MV-4-11 (cell line): ENCODE data around the gene BACE2.
A peak's percentile ranks its signal among the peaks of the same experiment; 100 is the strongest.
"Not testable (repeated sequence)": the region's sequence is repeated elsewhere in the genome, so short reads cannot be mapped to it uniquely, and the experiment has no call there.

Source experiments
- DNase-seq: peaks from one replicate; lab custom pipeline; 2025; lab: John Stamatoyannopoulos, UW

BACE2 gene

GRCh38 chr21:41215856-41216408, 48.0 kb downstream of the BACE2 start:
- no peak for DNase-seq

DNA sequence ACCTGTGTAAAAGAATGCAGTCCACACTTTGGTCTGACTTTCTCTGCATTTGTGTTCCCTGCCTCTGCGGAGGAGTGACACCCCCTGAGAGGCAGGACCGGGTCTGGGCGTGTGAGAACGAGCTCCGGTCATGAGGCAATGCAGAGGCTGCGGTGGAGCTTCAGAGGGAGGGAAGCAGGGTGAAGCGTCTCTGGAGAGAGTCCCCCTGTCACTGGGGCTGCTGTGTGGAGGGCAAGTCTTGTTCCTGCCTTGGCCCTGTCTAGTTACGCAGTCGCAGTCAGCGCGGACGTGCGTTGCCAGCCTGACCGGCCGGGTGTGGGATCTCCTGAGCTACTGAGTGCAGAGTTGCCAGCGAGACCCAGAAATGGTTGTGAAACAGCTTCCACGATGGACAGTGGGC, 48.5 kb downstream of the BACE2 start:
- DNase-seq, result no peak

DNA sequence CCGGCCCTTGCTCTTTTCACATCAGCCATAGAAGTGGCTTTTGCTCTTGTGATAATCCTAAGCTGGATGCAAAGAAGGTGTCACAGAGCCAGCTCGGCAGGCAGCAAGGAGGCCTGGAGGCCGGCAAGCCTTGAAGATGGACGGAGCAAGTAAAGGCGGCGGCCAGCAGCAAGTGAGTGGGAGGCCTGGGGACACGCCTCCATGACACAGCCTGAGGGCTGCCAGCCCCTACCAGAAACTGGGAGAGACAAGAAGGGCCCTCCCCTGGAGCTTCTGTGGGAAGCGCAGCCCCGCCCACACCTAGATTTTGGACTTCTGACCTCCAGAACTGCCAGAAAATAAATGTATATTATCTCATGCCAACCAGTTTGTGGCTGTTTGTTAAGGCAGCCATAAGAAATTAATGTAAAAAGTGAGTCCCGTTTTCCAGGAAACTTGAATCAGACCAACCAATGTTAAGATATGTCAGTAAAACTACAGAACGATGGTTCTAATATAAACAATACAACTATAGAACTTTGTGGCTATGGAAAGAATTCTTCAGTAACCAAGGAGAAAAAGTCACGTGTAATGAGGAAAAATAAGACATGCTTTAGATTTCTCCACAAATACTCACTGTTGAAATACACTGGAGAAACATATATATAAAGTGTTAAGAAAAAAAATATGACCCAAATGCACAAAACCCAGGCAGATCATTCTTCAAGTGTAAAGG, 49.9 kb downstream of the BACE2 start:
- no peak for DNase-seq

- DNase-seq, result no peak
Observed at GRCh38 chr21:41219498-41220207, 51.7 kb downstream of the BACE2 start.

DNA sequence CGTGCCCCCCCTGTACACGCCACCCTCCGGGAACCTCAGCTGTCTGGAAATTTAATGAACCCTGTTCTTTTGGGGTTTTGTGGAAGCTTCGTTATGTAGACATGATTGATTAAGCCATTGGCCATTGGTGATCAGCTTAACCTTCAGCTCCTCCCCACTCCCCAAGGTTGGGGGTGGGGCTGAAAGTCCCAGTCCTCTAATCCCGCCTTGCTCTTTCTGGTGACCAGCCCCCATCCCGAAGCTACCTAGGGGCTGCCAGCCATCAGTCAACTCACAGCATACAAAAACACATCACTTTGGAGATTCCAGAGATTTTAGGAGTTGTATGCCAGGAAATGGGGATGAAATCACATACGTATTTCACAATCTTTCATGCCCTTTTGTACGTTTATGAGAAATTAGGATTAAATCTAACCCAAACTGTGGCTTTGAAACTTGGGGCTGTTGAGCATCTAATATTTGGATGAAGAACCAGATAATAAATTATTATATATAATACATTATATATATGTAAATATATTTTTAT, 52.3 kb downstream of the BACE2 start:
- no peak for DNase-seq

DNA sequence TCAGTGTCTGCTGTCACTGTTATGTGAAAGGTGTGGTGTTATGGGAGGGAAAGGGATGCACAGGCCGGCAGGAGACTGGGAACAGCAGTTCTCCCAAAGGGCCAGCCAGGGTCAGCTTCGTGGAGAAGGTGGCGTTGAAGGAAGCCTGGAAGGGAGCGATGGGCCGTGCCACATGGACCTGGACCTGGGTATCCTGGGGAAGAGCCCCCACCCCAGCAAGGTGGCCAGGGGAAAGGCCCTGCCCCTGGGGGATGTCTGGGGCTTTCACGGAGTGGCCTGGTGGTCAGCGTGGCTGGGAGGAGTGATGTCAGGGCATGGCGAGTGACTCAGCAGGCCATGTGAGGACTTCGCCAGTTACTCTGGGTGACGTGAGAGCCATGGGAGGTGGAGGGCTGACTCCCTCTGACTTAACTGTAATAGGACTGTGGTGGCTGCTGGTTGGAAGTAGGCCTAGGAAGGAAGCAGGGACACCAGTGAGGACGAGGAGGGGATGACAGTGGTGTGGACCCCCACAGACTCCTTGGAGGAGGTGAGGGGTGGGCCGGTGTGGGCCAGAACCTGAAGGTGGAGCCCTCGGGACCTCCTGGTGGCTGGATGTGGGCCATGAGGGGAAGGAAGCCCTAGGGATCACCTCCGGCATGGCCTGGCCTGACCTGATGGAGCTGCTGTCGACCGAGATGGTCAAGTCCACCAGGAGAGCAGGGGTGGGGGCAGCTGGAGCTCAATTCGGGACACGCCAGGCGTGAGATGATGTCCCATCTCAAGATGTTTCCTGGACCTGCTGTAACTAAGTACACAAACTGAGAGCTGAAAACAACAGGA, 54.5 kb downstream of the BACE2 start:
- no peak for DNase-seq

DNA sequence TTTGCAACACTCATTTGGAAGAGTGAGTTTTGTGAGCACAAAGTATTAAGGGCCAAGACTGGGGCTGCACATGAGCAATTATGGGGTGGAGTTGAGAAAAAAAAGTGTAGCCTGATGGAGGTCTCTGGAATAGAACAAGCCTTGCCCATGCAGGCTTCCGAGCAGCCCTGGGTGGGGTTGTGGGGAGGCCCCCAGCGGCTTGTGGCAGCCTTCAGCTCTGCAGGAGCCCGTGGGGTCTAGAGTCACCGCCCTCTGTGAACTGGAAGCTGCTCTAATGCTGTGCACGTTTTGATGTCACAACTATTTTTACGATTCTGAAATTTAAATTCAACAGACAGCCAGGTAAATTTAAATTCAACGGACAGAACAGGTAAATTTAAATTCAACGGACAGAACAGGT, 58.9 kb downstream of the BACE2 start:
- DNase-seq, result no peak

DNA sequence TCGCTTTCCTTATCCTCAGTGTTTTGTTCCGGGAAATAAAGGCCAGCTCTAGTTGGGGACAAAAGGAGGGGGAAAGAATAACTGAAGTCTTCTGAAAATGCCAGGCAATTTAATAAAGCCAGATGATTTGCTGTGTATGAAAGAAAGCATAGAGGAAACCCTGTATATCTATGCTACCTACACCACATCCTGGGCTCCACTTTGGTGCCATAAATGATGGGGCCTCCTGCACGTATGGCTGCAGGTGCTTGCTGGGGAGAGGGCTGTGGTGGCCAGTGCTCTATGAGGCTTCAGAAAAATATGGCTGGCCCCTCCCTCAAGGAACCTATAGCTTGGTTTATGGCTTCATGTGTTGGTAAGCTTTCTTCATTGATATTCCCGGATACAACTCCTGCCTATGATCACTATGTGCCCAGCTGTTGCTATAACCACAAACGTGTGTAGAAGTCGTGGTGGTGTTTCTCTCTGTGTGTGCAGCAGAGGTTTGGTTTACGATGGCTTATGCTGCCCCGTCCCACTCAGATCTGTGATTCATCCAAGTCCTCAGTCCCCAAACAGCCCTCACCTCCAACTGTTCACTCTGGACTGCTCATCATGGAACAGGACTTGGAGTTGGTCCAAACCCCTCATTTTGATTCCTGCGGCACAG, 59.5 kb downstream of the BACE2 start:
- no peak for DNase-seq

DNA sequence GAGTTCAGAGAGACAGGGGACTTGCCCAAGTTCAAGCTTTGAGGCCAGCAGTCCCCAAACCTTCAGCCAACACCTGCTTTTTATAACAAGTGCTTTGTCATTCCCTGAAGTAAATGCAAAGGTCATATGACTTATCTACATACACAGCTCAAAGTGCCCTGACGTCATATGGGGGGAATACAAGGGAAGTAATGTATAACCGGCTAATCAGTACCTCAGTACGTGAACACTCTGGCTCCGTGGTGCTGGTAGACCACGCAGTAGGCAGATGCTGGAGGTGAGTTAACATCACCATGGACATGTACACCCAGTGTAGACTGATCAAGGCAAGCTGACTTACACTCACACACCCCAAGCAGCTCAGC, 60.0 kb downstream of the BACE2 start:
- DNase-seq, result no peak

GRCh38 chr21:41228492-41228891, 60.5 kb downstream of the BACE2 start:
- no peak for DNase-seq

DNA sequence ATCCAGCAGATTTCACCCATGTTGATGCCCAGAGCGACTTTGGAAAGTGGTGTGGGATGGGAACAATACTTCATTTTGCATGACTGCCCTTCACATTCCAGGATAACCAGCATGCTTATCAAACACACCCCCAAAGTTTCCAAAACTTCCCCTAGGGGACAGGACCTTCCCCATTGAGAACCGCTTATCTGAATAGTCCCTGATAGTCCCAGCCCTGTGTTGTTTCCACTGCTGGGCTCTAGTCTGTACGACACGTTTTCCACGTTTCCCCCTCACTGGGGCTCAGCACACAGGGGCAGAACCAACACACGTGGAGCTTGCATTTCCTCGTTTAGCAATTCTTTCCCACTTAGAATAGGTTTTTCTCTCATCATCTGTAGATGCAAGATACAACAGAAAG, 61.0 kb downstream of the BACE2 start:
- DNase-seq, result no peak

DNA sequence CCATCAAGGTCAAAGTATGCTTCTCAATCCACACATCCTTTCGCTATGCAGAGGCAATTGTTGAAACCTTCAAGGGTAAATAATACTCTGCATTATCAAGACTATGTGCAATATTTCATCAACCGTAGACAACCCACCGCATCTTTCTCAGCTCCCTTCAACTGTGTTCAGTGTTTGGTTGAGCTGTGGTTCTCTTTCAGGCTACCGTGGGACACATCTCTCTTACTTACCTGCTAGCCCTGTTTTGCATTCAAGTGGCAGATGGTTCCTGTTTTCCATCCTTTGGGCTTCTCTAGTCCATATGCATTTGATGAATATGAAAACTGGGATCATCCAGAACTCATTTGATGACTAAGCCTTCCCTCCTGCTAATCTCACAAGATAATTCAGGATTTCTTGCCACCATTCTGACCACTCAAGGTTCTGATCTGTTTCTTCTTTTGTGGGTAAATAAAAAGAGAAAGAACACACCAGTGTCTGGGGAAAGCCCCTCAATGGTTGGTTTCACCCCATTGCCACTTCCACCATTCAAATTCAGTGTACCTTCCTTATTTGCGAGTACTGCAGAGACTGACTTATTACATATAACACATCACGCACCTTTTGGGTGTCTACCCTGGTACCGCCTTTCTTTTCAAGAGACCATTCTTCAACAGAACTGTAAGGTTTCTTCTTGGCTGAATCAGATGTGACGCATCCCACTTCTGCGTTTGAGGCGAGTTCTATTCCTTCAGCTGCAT, 61.7 kb downstream of the BACE2 start:
- DNase-seq, result no peak

DNA sequence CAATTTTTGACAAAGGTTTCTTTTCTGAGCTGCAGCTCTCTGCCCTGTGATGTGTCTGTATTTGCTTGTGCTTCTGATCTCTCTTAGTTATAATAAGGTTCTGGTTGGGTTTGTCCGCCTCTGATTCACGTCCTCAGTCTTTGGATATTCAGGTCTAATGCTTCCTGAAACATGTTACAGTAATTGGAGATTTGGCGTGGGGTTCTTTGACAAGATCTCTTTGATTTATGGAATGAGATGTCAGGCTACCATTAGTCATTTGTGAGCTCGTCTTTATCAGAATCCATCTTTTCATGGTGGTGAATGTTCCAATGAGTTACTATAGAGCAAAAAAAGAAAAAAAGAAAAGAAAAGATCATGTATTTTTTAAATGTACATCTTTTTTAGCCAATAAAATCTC, 62.5 kb downstream of the BACE2 start:
- no peak for DNase-seq

- no peak for DNase-seq
Observed at GRCh38 chr21:41231060-41231459, 63.1 kb downstream of the BACE2 start.

GRCh38 chr21:41232013-41232412, 64.1 kb downstream of the BACE2 start:
- peak; percentile 87 for DNase-seq

DNA sequence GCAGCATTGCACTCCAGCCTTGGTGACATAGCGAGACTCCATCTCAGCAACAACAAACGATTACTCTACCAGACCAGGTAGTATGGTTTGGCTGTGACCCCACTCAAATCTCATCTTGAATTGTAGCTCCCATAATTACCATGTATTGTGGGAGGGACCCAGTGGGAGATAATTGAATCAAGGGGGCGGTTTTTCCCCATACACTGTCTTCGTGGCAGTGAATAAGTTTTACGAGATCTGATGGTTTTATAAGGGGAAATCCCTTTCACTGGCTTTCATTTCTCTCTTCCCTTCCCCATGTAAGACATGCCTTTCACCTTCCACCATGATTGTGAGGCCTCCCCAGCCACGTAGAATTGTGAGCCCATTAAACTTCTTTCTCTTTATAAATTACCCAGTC, 66.0 kb downstream of the BACE2 start:
- DNase-seq, result no peak

DNA sequence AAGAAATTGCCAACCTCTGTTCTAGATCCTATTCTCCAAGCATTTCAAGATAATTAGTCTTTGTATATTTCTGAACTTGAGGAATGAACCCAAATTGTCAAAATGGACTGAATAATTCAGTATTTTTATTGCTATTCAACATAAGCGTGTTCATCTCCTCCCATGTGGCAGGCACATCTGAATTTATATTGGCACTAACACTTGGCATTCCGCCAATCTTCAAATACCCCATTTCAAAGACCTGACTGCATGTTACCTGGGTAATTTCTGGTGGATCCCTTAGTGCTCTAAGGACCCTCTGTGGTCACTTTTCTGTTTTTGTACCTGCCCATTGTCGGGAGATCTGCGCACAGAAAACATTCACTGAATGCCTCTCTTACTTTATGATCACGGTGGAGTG, 66.6 kb downstream of the BACE2 start:
- DNase-seq, result no peak

GRCh38 chr21:41235201-41235600, 67.2 kb downstream of the BACE2 start:
- DNase-seq, result no peak

- DNase-seq, result no peak
Observed at GRCh38 chr21:41236352-41236973, 68.5 kb downstream of the BACE2 start.

DNA sequence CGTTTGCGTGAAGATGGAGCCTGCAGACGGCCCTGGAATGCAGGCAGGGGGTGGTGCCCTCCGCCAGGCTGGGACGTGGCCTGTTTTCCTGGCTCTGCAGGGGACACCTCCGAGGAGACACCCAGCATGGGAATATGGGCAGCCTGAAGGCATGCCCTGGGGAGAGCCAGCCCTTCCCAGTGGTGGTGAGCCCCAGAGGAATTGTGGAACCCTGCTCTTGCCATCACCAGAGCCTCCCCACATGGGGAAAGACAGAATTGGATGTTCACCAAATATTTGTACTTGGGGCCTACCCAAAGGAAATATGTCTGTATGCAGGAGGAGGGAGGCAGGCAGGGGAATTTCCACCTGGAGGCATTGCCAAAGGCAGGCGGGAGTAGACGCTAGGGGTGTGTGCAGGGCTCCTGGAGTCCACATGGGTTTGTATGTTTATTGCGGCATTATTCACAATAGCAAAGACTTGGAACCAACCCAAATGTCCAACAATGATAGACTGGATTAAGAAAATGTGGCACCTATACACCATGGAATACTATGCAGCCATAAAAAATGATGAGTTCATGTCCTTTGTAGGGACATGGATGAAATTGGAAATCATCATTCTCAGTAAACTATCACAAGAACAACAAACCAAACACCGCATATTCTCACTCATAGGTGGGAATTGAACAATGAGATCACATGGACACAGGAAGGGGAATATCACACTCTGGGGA, 70.3 kb downstream of the BACE2 start:
- DNase-seq, result not testable (repeated sequence)
